IMR-90 (cell line): ENCODE data around the gene SLC22A15. TPM values are rescaled to one million over a fixed set of nuclear protein-coding genes. Genes with fewer than 3 reads are reported as not detected.

Source experiments
- ATAC-seq: fragments of 200-7000 bp; cut with Tn5 transposase; 2 replicates; pipeline ENCODE4 v1.9.1; 2020; ENCODE audit warnings: low read depth, mild to moderate bottlenecking, moderate library complexity
- BruUV-seq: library from RNA; stranded (reverse); fragments of 400-500 nt; replicated peaks from 2 replicates; lab custom pipeline; 2021; lab: Mats Ljungman, UMichigan
- CTCF ChIA-PET: fragments of 300-600 bp; formaldehyde crosslinking; extraction: SDS; loops from one replicate; lab custom pipeline; 2021; ENCODE audit warnings: antibody characterized with exemption; lab: Yijun Ruan, JAX
- POLR2A ChIA-PET: fragments of 300-600 bp; sonication (Branson Sonifier 250); formaldehyde crosslinking; loops from one replicate; lab custom pipeline; 2022; ENCODE audit warnings: antibody characterized with exemption; ENCODE audit not compliant: unreplicated experiment; lab: Charles Lee
- DNase-seq: peaks from one replicate; pipeline ENCODE4 v3.0.0; 2013
- H2AFZ ChIP-seq: replicated peaks from 2 replicates; pipeline ENCODE3; 2013; ENCODE audit warnings: low read length, mild to moderate bottlenecking; ENCODE audit not compliant: poor library complexity
- H2AK5ac ChIP-seq: 2 replicates; pipeline ENCODE4 v1.6.1; 2013; ENCODE audit warnings: low read depth, low read length, inconsistent platforms
- H2AK9ac ChIP-seq: replicated peaks from 2 replicates; pipeline ENCODE3; 2013; ENCODE audit warnings: mild to moderate bottlenecking, low read depth, low read length, moderate library complexity; ENCODE audit not compliant: poor library complexity
- H2BK120ac ChIP-seq: 2 replicates; pipeline ENCODE4 v1.6.1; 2013; ENCODE audit warnings: low read depth, low read length, inconsistent platforms
- H2BK15ac ChIP-seq: 3 replicates; pipeline ENCODE4 v1.6.1; 2013; ENCODE audit warnings: low read depth, low read length, inconsistent platforms
- H2BK20ac ChIP-seq: 2 replicates; pipeline ENCODE4 v1.6.1; 2013; ENCODE audit warnings: low read depth, mild to moderate bottlenecking, inconsistent platforms, low read length, moderate library complexity
- H2BK5ac ChIP-seq: 2 replicates; pipeline ENCODE4 v1.6.1; 2013; ENCODE audit warnings: mild to moderate bottlenecking, low read depth, low read length, inconsistent platforms; ENCODE audit not compliant: poor library complexity, severe bottlenecking
- H3K14ac ChIP-seq: replicated peaks from 2 replicates; pipeline ENCODE4 v1.6.1; 2013; ENCODE audit warnings: low read depth, low read length, inconsistent platforms
- H3K18ac ChIP-seq: 2 replicates; pipeline ENCODE4 v1.6.1; 2013; ENCODE audit warnings: low read depth, low read length, control low read depth
- H3K23ac ChIP-seq: 2 replicates; pipeline ENCODE4 v1.6.1; 2013; ENCODE audit warnings: low read depth, low read length, inconsistent platforms
- H3K27ac ChIP-seq: 2 replicates; pipeline ENCODE4 v1.5.1; 2013; ENCODE audit warnings: mild to moderate bottlenecking, control low read depth, low read length; ENCODE audit not compliant: insufficient read depth
- H3K27me3 ChIP-seq: 2 replicates; pipeline ENCODE4 v1.6.1; 2013; ENCODE audit warnings: low read length; ENCODE audit not compliant: control insufficient read depth, insufficient read depth
- H3K36me3 ChIP-seq: 2 replicates; pipeline ENCODE4 v1.6.1; 2013; ENCODE audit warnings: low read length, mixed read lengths; ENCODE audit not compliant: control insufficient read depth, insufficient read depth
- H3K4ac ChIP-seq: 2 replicates; pipeline ENCODE4 v1.6.1; 2013; ENCODE audit warnings: low read depth, low read length, inconsistent platforms
- H3K4me1 ChIP-seq: 2 replicates; pipeline ENCODE4 v1.6.1; 2013; ENCODE audit warnings: low read length, mixed read lengths; ENCODE audit not compliant: control insufficient read depth, insufficient read depth
- H3K4me2 ChIP-seq: 2 replicates; pipeline ENCODE4 v1.6.1; 2013; ENCODE audit warnings: low read depth, mild to moderate bottlenecking, control low read depth, low read length, moderate library complexity
- H3K4me3 ChIP-seq: 2 replicates; pipeline ENCODE4 v1.5.1; 2013; ENCODE audit warnings: low read depth, mild to moderate bottlenecking, control low read depth, low read length, moderate library complexity; ENCODE audit not compliant: insufficient read depth
- H3K56ac ChIP-seq: 2 replicates; pipeline ENCODE4 v1.6.1; 2013; ENCODE audit warnings: low read length, inconsistent platforms; ENCODE audit not compliant: insufficient read depth; ENCODE audit errors: extremely low read depth
- H3K79me1 ChIP-seq, 2 experiments: 2 replicates each; pipeline ENCODE4 v1.6.1; 2013; ENCODE audit warnings: low read length in 2 of 2, inconsistent platforms in 1 of 2, low read depth in 1 of 2
- H3K9ac ChIP-seq: 2 replicates; pipeline ENCODE4 v1.6.1; 2013; ENCODE audit warnings: low read depth, low read length, control low read depth
- H3K9me1 ChIP-seq: 2 replicates; pipeline ENCODE4 v1.6.1; 2013; ENCODE audit warnings: low read length, inconsistent platforms; ENCODE audit not compliant: insufficient read depth
- H3K9me3 ChIP-seq: 2 replicates; pipeline ENCODE4 v1.6.1; 2013; ENCODE audit warnings: low read length; ENCODE audit not compliant: control insufficient read depth, insufficient read depth
- H4K20me1 ChIP-seq: 2 replicates; pipeline ENCODE4 v1.6.1; 2013; ENCODE audit warnings: low read length, inconsistent platforms; ENCODE audit not compliant: insufficient read depth
- H4K5ac ChIP-seq: 2 replicates; pipeline ENCODE4 v1.6.1; 2013; ENCODE audit warnings: mild to moderate bottlenecking, low read depth, low read length, control low read depth
- H4K8ac ChIP-seq, 2 experiments: 2 replicates each; pipeline ENCODE4 v1.6.1; 2013; ENCODE audit warnings: low read depth in 2 of 2, low read length in 2 of 2, control low read depth in 1 of 2, inconsistent platforms in 1 of 2
- H4K91ac ChIP-seq: 2 replicates; pipeline ENCODE4 v1.6.1; 2013; ENCODE audit warnings: low read depth, low read length, inconsistent platforms; ENCODE audit not compliant: insufficient read depth
- CHD1 ChIP-seq: IDR thresholded peaks from 2 replicates; pipeline ENCODE4 v1.6.1; 2012; ENCODE audit warnings: low read depth, low read length, improper control_type of control experiment
- MAFK ChIP-seq: IDR thresholded peaks from 2 replicates; pipeline ENCODE4 v1.6.1; 2012; ENCODE audit warnings: low read depth, low read length, improper control_type of control experiment
- MAZ ChIP-seq: IDR thresholded peaks from 2 replicates; pipeline ENCODE4 v1.6.1; 2012; ENCODE audit warnings: low read depth, mild to moderate bottlenecking, low read length, improper control_type of control experiment, moderate library complexity, borderline replicate concordance
- NFE2L2 ChIP-seq: fragments of 150-350 bp; IDR thresholded peaks from 2 replicates; pipeline ENCODE4 v1.6.1; 2016; ENCODE audit warnings: low read depth, mild to moderate bottlenecking, low read length
- POLR2A ChIP-seq: IDR thresholded peaks from 2 replicates; pipeline ENCODE4 v1.6.1; 2012; ENCODE audit warnings: mild to moderate bottlenecking, low read depth, low read length
- RCOR1 ChIP-seq: IDR thresholded peaks from 2 replicates; pipeline ENCODE4 v1.6.1; 2012; ENCODE audit warnings: mild to moderate bottlenecking, low read length, improper control_type of control experiment; ENCODE audit not compliant: insufficient replicate concordance
- WGBS, 2 experiments: methylation state at CpG; one replicate each; pipeline versions ENCODE4 v1.1.5 to v1.1.7; 2013; ENCODE audit warnings: missing lambda C conversion rate in 2 of 2; ENCODE audit not compliant: insufficient read length in 1 of 2; ENCODE audit errors: extremely low coverage in 2 of 2; 5-methylcytosine and 5-hydroxymethylcytosine counted together
- dilution Hi-C: fragments of 300-500 bp; cut with HindIII; formaldehyde crosslinking; loops from one replicate; pipeline ENCODE4 v1.14.3; 2018; ENCODE audit warnings: low sequenced_read_pairs; ENCODE audit not compliant: unreplicated experiment
- in situ Hi-C: fragments of 300-500 bp; cut with MboI; formaldehyde crosslinking; loops from 3 replicates; pipeline ENCODE4 v1.14.3; 2019; ENCODE audit warnings: low sequenced_read_pairs, inconsistent platforms, mixed read lengths
- intact Hi-C: fragments of 100-400 bp; cut with micrococcal nuclease; formaldehyde crosslinking; loops from 2 replicates; pipeline ENCODE4 v1.10.0; 2022
- polyA plus RNA-seq, 3 experiments: library from polyadenylated mRNA; depleted of rRNA; stranded (reverse); fragments of >200 nt; gene quantifications; 2 replicates each; pipeline ENCODE4 v1.2.3, GENCODE V29; 2012; ENCODE audit warnings: low replicate concordance in 1 of 3
- total RNA-seq: library from RNA; depleted of rRNA; stranded (reverse); fragments of >200 nt; gene quantifications from 2 replicates; pipeline ENCODE4 v1.2.3, GENCODE V29; 2012
- TF ChIP-seq, protein P1 (sequence below): fragments of 150-350 bp; IDR thresholded peaks from 2 replicates; pipeline ENCODE4 v1.6.1; 2016; ENCODE audit warnings: low read depth, mild to moderate bottlenecking, low read length, moderate library complexity, borderline replicate concordance

Gene SLC22A15
- total and polyA plus RNA-seq, 2 of the 4 experiments (the other 2 are of a cell fraction), result under 0.01 to 0.02 TPM

DNA sequence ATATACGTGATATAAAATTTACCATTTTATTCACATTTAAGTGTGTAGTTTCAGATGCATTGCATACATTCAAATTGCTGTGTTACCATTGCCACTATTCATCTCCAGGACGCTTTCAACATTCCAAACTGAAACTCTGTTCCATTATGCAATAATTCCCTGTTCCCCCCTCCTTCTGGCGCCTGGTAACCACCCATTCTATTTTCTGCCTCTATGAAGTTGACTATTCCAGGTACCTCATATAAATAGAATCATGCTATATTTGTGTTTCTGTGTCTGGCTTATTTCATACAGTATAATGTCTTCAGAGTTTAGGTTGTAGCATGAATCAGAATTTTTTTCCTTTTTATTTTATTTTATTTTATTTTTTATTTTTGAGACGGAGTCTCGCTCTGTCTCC, 41.7 kb downstream of the SLC22A15 start:
- H3K27me3 ChIP-seq, result no peaks in the 10 kb centered on the region
- H3K18ac ChIP-seq, result no peak overlapping the region
- H3K9me3 ChIP-seq, result no peaks in the 10 kb centered on the region
- H3K27ac ChIP-seq, result no peak overlapping the region
- no peak overlapping the region for H2AFZ ChIP-seq
- in situ Hi-C loops (no loop called here), dilution Hi-C loops (no loop called here), intact Hi-C loops (no loop called here)
- H3K56ac ChIP-seq, result no peak overlapping the region
- H4K5ac ChIP-seq, result no peak overlapping the region
- no peak overlapping the region for H4K91ac ChIP-seq
- no TSS peak for BruUV-seq
- WGBS, 2 experiments, result no CpG with 5 or more reads among the region's 5 CpGs
- no peaks in the 10 kb centered on the region for H3K9me1 ChIP-seq
- TF ChIP-seq POLR2A (no peak), RCOR1 (no peak), MAZ (no peak), MAFK (no peak), CHD1 (no peak), NFE2L2 (no peak)
- TF ChIP-seq, protein P1, sequence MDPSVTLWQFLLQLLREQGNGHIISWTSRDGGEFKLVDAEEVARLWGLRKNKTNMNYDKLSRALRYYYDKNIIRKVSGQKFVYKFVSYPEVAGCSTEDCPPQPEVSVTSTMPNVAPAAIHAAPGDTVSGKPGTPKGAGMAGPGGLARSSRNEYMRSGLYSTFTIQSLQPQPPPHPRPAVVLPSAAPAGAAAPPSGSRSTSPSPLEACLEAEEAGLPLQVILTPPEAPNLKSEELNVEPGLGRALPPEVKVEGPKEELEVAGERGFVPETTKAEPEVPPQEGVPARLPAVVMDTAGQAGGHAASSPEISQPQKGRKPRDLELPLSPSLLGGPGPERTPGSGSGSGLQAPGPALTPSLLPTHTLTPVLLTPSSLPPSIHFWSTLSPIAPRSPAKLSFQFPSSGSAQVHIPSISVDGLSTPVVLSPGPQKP, result no peak
- H3K79me1 ChIP-seq, result no peaks in the 10 kb centered on the region
- ChIA-PET POLR2A (no interaction called here), CTCF (interaction anchor here (0.7 kb wide), 2 partner anchors 37 to 86 kb away, joined by 3 to 4 read pairs; no protein-coding TSS in a partner anchor)
- no peaks in the 10 kb centered on the region for H3K4me1 ChIP-seq
- no peak overlapping the region for H3K4me2 ChIP-seq
- H4K20me1 ChIP-seq, result no peaks in the 10 kb centered on the region
- H3K23ac ChIP-seq, result no peak overlapping the region
- no peak overlapping the region for H3K4ac ChIP-seq
- no peak for DNase-seq
- no peaks in the 10 kb centered on the region for H3K36me3 ChIP-seq
- no peak overlapping the region for H3K14ac ChIP-seq
- H2AK9ac ChIP-seq, result no peak overlapping the region
- H3K9ac ChIP-seq, result no peak overlapping the region
- no peak for ATAC-seq
- H2BK120ac ChIP-seq, result no peak overlapping the region
- H2AK5ac ChIP-seq, result no peak overlapping the region
- H2BK20ac ChIP-seq, result no peak overlapping the region
- no peak overlapping the region for H2BK5ac ChIP-seq
- no peak overlapping the region for H4K8ac ChIP-seq
- no peak overlapping the region for H2BK15ac ChIP-seq
- no peak overlapping the region for H3K4me3 ChIP-seq
